GM12801 (cell line): ENCODE results near the gene ECSCR.

ENCODE experiments used
- TF ChIP-seq, protein P1 (sequence below): IDR thresholded peaks from one replicate; pipeline ENCODE4 v1.5.1; 2011; ENCODE audit warnings: control low read depth; ENCODE audit not compliant: insufficient read length; ENCODE audit errors: extremely low read depth

The ECSCR gene

DNA sequence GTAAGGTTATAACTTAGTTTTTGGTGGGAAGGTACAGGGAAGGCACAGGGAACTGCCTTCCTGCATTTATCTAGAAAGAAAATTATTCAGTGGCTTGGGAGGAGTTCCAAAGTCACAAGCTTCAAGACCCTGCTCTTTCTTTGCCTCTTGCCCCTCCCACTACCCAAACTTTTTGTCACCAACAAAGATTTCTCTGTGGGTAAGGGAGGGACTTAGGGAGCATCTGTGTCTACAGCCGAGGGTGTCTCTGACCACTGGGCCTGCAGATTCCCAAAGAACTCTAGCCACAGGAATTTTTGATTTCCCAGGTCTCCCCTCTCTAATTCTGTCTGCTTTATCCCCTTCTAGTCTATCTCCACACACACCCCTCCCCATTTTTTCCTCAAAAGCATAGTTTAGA, 2.1 kb downstream of the ECSCR start:
- TF ChIP-seq, protein P1, sequence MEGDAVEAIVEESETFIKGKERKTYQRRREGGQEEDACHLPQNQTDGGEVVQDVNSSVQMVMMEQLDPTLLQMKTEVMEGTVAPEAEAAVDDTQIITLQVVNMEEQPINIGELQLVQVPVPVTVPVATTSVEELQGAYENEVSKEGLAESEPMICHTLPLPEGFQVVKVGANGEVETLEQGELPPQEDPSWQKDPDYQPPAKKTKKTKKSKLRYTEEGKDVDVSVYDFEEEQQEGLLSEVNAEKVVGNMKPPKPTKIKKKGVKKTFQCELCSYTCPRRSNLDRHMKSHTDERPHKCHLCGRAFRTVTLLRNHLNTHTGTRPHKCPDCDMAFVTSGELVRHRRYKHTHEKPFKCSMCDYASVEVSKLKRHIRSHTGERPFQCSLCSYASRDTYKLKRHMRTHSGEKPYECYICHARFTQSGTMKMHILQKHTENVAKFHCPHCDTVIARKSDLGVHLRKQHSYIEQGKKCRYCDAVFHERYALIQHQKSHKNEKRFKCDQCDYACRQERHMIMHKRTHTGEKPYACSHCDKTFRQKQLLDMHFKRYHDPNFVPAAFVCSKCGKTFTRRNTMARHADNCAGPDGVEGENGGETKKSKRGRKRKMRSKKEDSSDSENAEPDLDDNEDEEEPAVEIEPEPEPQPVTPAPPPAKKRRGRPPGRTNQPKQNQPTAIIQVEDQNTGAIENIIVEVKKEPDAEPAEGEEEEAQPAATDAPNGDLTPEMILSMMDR, result no peak

DNA sequence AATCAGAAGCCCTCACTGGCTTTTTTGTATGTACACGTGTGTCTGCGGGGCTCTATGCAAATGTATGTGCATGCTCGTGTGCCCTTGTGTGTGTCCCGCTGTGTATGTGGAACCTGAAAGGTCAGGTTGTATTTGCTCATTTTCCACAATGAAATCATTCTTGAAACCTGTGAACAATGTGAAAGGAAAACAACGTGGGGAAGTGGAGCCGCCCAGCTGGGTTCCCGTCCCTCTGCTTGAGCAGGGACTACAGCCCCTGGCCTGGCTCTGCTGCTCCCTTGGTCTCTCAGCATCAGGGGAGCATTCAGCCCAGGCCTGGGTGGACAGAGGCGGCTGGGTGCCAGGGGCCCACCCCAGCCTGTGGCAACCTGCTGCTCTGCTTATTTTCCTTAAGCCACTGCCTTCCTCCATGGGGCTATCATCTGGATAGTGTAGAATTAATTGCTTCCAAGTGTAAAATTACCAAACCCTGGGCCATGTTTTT, 3.0 kb downstream of the ECSCR start:
- TF ChIP-seq, protein P1, result no peak

DNA sequence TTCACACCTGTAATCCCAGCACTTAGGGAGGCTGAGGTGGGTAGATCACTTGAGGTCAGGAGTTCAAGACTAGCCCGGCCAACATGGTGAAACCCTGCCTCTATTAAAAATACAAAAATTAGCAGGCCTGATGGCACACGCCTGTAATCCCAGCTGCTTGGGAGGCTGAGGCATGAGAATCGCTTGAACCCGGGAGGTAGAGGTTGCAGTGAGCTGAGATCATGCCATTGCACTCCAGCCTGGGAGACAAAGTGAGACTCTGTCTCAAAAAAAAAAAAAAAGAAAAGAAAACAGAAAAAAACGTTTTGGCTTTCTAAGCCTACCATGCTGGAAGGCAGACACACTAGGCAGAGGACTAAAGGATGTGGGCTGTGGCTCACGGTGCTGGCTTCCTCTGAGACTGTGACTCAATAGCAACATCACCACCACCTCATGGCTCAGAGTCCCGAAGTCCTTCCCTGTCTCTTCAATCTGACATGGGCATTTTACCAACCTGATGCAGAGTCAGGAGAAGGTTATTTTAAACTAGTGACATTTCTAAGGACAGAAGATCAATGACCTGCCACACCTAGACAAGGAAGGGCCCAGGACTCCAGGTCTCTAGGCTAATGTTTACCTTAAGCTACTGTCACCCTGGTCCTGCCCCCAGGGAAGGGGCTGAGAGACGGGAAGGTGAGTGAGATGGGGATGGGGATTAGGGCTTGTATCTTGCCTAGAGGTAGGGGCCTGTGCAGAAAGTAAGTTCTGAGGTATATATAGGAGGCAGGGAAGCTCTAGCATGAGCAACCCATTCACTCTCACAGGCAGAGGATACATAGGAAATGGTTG, 3.7 kb downstream of the ECSCR start:
- TF ChIP-seq, protein P1, result no peak

DNA sequence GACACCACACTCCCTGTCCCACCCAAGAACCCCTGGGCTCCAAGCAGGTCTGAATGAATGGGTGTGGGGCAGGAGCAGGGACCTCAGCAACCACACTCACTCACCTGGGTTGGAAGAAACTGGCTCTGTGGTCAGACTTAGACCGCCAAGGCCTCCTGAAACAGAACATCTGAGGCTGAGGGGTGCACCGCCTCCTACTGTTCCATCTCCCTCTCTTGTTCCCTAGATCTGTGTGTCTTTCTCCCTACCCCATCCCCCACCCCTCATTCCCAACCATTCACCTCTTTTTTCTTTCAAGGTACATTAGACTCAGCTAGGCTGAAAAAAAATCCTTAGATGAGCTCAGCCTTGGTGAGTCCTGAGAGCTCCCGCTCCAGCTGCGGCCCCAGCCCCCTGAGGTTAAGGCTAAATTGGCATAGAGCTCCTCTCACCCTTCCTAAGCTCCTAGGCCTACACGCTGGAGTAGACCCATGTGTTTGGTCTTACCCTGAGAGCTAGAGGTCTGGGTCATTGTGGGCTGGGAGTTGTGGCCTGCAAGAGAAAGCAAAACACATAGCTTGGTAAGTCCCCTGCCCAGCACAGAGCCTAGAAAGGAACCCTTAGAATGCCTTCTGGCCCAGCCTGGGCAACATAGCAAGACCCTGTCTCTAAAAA, 4.8 kb downstream of the ECSCR start:
- TF ChIP-seq, protein P1, result no peak

DNA sequence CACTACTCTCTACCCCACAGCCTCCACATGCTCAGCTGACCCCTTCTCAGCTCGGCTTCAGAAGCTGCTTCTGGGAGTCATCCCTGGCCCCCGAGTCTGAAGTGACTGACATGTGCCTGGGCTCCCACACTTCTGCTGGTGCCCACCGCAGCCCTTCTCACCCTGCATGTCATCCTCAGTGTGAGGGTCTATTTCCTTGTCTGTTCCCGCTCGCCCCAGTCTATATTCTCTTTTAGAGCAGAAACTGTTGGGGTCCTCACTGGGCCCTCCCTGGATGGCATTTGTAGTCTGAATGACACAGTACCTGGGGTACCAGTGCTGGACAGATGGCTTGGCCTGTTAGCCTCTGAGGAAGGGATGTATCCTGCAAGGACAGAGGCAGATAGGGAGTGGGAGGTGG, 5.3 kb downstream of the ECSCR start:
- TF ChIP-seq, protein P1, result no peak

DNA sequence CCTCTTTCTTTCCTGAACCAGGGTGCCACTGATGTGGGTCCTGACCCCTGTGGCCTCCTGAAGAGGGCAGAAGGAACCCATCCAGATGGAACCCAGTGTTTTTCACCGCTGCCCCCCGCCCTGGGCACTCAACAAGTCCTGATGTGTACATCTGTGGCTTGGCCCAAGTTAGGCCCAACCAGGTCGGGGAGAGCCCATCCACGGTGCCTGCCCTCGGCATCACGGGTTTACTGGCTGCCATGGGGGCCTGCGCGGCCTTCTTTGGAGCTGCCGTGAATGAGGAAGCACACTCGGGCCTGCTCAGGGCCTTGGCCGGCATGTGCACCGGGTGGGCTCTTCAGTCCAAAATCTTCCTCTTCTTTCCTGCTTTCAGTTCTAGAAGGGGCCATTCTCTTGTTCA, 5.8 kb downstream of the ECSCR start:
- TF ChIP-seq, protein P1, result no peak

DNA sequence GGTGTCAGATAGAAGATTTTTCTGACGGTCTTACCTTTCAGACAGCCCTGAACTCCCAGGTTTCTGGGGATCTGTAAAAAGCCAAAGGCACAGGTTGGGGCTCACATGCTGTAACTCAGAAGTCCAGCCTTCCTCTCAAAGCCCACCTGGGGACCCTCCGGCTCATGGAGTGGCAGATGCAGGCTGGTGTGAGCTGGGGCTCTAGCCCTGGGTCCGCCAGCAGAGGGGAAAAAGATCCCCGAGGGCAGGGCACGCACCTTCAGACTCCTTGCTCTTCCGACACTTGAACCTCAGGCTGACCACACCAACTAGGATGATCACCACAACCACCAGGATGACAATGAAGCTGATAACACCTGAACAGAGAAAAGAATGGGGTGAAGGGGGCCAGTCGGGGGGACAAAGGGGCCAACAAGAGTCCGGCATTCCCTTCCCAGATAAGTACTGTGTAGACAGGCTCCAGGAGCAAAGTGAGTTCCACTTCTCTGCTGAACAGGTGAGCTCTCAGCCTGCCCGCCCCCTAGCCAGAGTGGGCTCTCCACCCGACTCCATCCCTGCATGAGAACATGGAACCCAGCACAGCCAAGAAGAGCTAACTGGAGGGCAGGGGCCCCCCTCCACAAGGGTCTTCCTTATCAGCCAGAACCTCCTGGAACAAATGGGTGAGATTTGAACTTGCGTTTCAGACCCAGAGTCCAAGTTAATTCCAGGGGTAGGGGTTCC, 7.8 kb downstream of the ECSCR start:
- TF ChIP-seq, protein P1, result no peak
